ENCODE results near the gene ERBB2. TPM values are rescaled to one million over a fixed set of nuclear protein-coding genes. Genes with fewer than 3 reads are reported as not detected.

Gene ERBB2
- total and polyA plus RNA-seq, 2 experiments from 2014 or later, result 46.2 to 196 TPM

DNA sequence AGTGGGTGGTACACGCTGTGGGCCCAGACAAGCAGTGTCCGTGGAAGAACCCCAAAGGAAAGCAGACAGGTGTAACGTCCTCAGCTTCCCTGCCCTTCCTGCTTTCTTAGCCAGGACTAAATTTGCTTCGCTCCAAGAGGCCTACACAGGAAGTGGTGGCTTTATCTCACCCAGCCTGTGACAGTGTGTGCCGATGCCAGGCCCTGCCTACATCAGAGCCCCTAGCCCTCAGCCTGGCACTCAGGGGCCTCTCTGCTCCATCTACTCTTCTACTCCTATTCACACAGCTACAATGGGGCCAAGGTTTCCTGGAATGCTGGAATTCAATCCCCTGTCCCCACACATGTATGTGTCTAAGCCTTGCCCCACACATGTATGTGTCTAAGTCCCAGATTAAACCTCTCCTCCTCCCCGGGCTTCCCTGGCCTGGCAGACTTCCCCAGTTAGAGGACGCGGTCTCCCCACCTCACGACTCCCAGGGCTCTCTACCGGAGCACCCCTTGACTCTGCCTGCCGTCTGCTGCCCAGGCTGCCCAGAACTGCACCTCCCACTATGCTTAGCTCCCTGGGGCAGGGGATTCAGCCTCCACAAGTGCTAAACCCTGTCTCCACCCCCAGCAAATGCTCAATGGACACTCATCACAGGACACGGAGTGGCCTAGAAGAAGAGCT lies 20.2 kb upstream of the ERBB2 start:
- H3K9me2 ChIP-seq (ENCODE audit: insufficient read depth), result no peaks in the 10 kb centered on the region
- Mint-ChIP-seq H3K4me1 (peaks cover 32% of the 10 kb centered on the region), H3K27me3 (ENCODE audit: insufficient read depth, low read depth, poor library complexity) (peaks cover 21% of the 10 kb centered on the region), H3K9me3 (no peaks in the 10 kb centered on the region), H3K27ac (peak overlapping the region; percentile 27; the same call in 1 of the 2 replicates), H3K36me3 (ENCODE audit: low read depth) (peaks cover 34% of the 10 kb centered on the region), H3K4me3 (no peak overlapping the region)
- H3K27ac ChIP-seq (ENCODE audit: low read depth), result no peak overlapping the region
- no peak overlapping the region for H3K4me2 ChIP-seq
- no peaks in the 10 kb centered on the region for H3K36me3 ChIP-seq (ENCODE audit: insufficient read depth)
- no peaks in the 10 kb centered on the region for H3K27me3 ChIP-seq (ENCODE audit: insufficient read depth)
- no peaks in the 10 kb centered on the region for H3K79me2 ChIP-seq (replicated peaks; ENCODE audit: insufficient read depth)
- no peak overlapping the region for H3K4me3 ChIP-seq
- ATAC-seq (no peak), DNase-seq (ENCODE audit: low spot score) (no peak)
- TF ChIP-seq STAT1 (IDR thresholded peaks at IDR 0.05; ENCODE audit: unreplicated experiment) (no peak), NANOG (IDR thresholded peaks at IDR 0.05; ENCODE audit: borderline replicate concordance) (no peak), ZNF114 (CRISPR knock-in tag; IDR thresholded peaks at IDR 0.05) (no peak), ZNF331 (CRISPR knock-in tag; IDR thresholded peaks at IDR 0.05; ENCODE audit: low read depth) (no peak), POLR2AphosphoS5 (IDR thresholded peaks at IDR 0.05; ENCODE audit: low read depth) (no peak), CTCF (conservative IDR thresholded peaks at IDR 0.05; ENCODE audit: low read depth in 2 of 2) (no peak), EZH2phosphoT487 (IDR thresholded peaks at IDR 0.05; ENCODE audit: unreplicated experiment) (no peak), EZH2 (IDR thresholded peaks at IDR 0.05; ENCODE audit: low read depth, unreplicated experiment) (no peak), ZNF462 (CRISPR knock-in tag; IDR thresholded peaks at IDR 0.05) (no peak), JUNB (IDR thresholded peaks at IDR 0.05; ENCODE audit: unreplicated experiment) (no peak), CREB1 (CRISPR knock-in tag; IDR thresholded peaks at IDR 0.05; ENCODE audit: low read depth) (no peak)
- TF ChIP-seq, protein P1, sequence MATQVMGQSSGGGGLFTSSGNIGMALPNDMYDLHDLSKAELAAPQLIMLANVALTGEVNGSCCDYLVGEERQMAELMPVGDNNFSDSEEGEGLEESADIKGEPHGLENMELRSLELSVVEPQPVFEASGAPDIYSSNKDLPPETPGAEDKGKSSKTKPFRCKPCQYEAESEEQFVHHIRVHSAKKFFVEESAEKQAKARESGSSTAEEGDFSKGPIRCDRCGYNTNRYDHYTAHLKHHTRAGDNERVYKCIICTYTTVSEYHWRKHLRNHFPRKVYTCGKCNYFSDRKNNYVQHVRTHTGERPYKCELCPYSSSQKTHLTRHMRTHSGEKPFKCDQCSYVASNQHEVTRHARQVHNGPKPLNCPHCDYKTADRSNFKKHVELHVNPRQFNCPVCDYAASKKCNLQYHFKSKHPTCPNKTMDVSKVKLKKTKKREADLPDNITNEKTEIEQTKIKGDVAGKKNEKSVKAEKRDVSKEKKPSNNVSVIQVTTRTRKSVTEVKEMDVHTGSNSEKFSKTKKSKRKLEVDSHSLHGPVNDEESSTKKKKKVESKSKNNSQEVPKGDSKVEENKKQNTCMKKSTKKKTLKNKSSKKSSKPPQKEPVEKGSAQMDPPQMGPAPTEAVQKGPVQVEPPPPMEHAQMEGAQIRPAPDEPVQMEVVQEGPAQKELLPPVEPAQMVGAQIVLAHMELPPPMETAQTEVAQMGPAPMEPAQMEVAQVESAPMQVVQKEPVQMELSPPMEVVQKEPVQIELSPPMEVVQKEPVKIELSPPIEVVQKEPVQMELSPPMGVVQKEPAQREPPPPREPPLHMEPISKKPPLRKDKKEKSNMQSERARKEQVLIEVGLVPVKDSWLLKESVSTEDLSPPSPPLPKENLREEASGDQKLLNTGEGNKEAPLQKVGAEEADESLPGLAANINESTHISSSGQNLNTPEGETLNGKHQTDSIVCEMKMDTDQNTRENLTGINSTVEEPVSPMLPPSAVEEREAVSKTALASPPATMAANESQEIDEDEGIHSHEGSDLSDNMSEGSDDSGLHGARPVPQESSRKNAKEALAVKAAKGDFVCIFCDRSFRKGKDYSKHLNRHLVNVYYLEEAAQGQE (IDR thresholded peaks at IDR 0.05; ENCODE audit: unreplicated experiment), result no peak
- TF ChIP-seq, protein P2, sequence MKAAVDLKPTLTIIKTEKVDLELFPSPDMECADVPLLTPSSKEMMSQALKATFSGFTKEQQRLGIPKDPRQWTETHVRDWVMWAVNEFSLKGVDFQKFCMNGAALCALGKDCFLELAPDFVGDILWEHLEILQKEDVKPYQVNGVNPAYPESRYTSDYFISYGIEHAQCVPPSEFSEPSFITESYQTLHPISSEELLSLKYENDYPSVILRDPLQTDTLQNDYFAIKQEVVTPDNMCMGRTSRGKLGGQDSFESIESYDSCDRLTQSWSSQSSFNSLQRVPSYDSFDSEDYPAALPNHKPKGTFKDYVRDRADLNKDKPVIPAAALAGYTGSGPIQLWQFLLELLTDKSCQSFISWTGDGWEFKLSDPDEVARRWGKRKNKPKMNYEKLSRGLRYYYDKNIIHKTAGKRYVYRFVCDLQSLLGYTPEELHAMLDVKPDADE (IDR thresholded peaks at IDR 0.05), result no peak
- H2AFZ ChIP-seq, result no peak overlapping the region
- H4K20me1 ChIP-seq (replicated peaks; ENCODE audit: insufficient read depth), result no peaks in the 10 kb centered on the region
- H3K4me1 ChIP-seq (ENCODE audit: insufficient read depth), result 0 out of 2 replicates have a peak, but pooled peaks cover 5% of the 10 kb centered on the region
- no peaks in the 10 kb centered on the region for H3F3A ChIP-seq (replicated peaks; ENCODE audit: low read depth)

Measured in GM23338 (cell line).